ENCODE measurements around the gene TUBA4A.
A peak's percentile ranks its signal among the peaks of the same experiment; 100 is the strongest.

DNA sequence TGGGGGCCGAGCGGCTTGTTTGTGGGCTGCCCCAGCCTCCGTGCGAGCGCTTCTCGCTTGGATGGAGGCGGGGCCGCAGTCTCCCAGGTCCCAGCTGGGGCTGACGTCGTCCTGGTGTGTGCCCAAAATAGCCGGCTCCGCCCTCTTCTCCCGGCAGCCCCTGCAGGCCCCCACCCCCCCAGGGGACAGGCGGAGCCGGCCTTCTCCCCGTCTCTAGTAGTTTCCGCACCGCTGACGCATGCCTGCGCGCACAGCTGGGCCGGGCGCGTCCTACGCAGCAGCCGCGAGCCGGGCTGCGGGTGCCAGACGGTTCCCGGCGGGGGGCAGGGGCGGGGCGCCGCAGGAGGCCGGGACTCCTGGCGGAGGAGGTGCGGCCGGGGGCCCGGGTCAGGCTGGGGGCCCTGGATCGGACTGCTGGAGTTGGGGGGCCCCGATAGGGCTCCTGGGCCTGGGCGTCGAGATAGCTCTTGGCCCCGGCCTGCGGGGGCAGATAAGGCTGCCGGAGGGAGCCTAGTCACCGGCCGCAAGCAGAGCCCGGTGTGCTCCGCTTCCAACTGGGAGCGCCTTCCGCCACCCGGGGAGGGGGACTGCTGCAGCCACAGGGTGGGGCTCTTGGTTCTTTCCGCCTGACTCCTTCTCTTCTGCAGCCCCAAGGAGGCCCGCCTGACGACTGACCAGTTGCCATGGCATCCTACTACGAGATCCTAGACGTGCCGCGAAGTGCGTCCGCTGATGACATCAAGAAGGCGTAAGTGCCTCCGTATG is 25.6 kb upstream of the TUBA4A start, which contains the start of gene DNAJB2:
- TF ChIP-seq, protein P1, sequence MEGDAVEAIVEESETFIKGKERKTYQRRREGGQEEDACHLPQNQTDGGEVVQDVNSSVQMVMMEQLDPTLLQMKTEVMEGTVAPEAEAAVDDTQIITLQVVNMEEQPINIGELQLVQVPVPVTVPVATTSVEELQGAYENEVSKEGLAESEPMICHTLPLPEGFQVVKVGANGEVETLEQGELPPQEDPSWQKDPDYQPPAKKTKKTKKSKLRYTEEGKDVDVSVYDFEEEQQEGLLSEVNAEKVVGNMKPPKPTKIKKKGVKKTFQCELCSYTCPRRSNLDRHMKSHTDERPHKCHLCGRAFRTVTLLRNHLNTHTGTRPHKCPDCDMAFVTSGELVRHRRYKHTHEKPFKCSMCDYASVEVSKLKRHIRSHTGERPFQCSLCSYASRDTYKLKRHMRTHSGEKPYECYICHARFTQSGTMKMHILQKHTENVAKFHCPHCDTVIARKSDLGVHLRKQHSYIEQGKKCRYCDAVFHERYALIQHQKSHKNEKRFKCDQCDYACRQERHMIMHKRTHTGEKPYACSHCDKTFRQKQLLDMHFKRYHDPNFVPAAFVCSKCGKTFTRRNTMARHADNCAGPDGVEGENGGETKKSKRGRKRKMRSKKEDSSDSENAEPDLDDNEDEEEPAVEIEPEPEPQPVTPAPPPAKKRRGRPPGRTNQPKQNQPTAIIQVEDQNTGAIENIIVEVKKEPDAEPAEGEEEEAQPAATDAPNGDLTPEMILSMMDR (conservative IDR thresholded peaks at IDR 0.05; ENCODE audit: low read depth in 2 of 2), result no peak
- TF ChIP-seq POLR2AphosphoS5 (IDR thresholded peaks at IDR 0.05; ENCODE audit: low read depth) (peak; percentile 52), ZNF331 (CRISPR knock-in tag; IDR thresholded peaks at IDR 0.05; ENCODE audit: low read depth) (no peak), STAT1 (IDR thresholded peaks at IDR 0.05; ENCODE audit: unreplicated experiment) (no peak)
